C4-2B (cell line): ENCODE results near the gene THRB.

Experiments
- CTCF ChIP-seq: fragments of 450-650 bp; conservative IDR thresholded peaks from 2 replicates; pipeline ENCODE4 v1.5.1; 2017; ENCODE audit warnings: mild to moderate bottlenecking
- ZFX ChIP-seq: fragments of 450-650 bp; IDR thresholded peaks from 2 replicates; pipeline ENCODE4 v1.6.1; 2017

- TF ChIP-seq CTCF (peak; percentile 11; the same call in 1 of the 2 replicates), ZFX (no peak)
Measured at GRCh38 chr3:24359645-24360462, 134.8 kb downstream of the THRB start.
